A673 (cell line): ENCODE measurements around the gene PLA2G2E.

Source experiments
- CTCF ChIP-seq: fragments of 300-800, 200-600 bp; sonication (generic); conservative IDR thresholded peaks from 2 replicates; pipeline ENCODE4 v1.5.1; 2017; ENCODE audit warnings: low read depth, mild to moderate bottlenecking, antibody characterized with exemption, low read length, moderate library complexity, mixed read lengths
- EZH2 ChIP-seq: fragments of 200-600 bp; sonication (generic); IDR thresholded peaks from 2 replicates; pipeline ENCODE4 v1.6.1; 2017; ENCODE audit warnings: borderline replicate concordance, low read depth, mild to moderate bottlenecking, mixed read lengths, antibody characterized with exemption, low read length; ENCODE audit not compliant: poor library complexity, severe bottlenecking

GRCh38 chr1:19921310-19921709, 2.1 kb downstream of the PLA2G2E start:
- TF ChIP-seq CTCF (no peak), EZH2 (no peak)
